GM10248 (cell line): ENCODE measurements around the gene SLIT1.

Experiments
- CTCF ChIA-PET: fragments of 300-600 bp; sonication (Branson Sonifier 250); formaldehyde crosslinking; extraction: SDS; loops from one replicate; lab custom pipeline; 2021; ENCODE audit warnings: antibody characterized with exemption; lab: Yijun Ruan, JAX
- POLR2A ChIA-PET: fragments of 350-650 bp; sonication (Branson Sonifier 250); formaldehyde crosslinking; extraction: SDS; loops from one replicate; lab custom pipeline; 2020; ENCODE audit warnings: antibody characterized with exemption; lab: Yijun Ruan, JAX
- DNase-seq: peaks from one replicate; pipeline ENCODE4 v3.0.0; 2012; ENCODE audit errors: extremely low spot score
- CTCF ChIP-seq: IDR thresholded peaks from 2 replicates; pipeline ENCODE4 v1.5.1; 2012; ENCODE audit warnings: mild to moderate bottlenecking, low read depth; ENCODE audit errors: extremely low read depth, missing control alignments, control extremely low read depth

Gene SLIT1

GRCh38 chr10:97171001-97171400 is 14.8 kb downstream of the SLIT1 start:
- DNase-seq, result no peak
- CTCF ChIA-PET, result interaction anchor here (0.9 to 1.2 kb wide), 2 partner anchors 25 to 134 kb away, joined by 3 read pairs; no protein-coding TSS in a partner anchor

GRCh38 chr10:97169911-97170693 is 15.7 kb downstream of the SLIT1 start:
- ChIA-PET CTCF (interaction anchor here (0.9 to 1.2 kb wide), 2 partner anchors 26 to 133 kb away, joined by 3 read pairs; no protein-coding TSS in a partner anchor), POLR2A (no interaction called here)
- DNase-seq, result no peak
- TF ChIP-seq CTCF, result no peak

More at GRCh38 chr10:97171001-97171400, 14.8 kb downstream of the SLIT1 start:
- TF ChIP-seq CTCF, result no peak
- POLR2A ChIA-PET, result no interaction called here

GRCh38 chr10:97169063-97169462 is 16.7 kb downstream of the SLIT1 start:
- no peak for TF ChIP-seq CTCF
- CTCF ChIA-PET, result no interaction called here
- POLR2A ChIA-PET, result no interaction called here
- DNase-seq, result no peak

- CTCF ChIA-PET, result no interaction called here
- no peak for DNase-seq
- POLR2A ChIA-PET, result no interaction called here
- no peak for TF ChIP-seq CTCF
Measured at GRCh38 chr10:97168645-97169044, 17.1 kb downstream of the SLIT1 start.

GRCh38 chr10:97165499-97165898 is 20.3 kb downstream of the SLIT1 start:
- POLR2A ChIA-PET, result interaction anchor here (0.6 kb wide), 1 partner anchor 1774 kb away, joined by 4 read pairs; no protein-coding TSS in a partner anchor
- DNase-seq, result no peak
- TF ChIP-seq CTCF, result no peak
- CTCF ChIA-PET, result interaction anchor here (1.0 kb wide), 1 partner anchor 10 kb away, joined by 3 read pairs; no protein-coding TSS in a partner anchor

GRCh38 chr10:97163781-97164501 is 21.8 kb downstream of the SLIT1 start:
- ChIA-PET POLR2A (no interaction called here), CTCF (no interaction called here)
- TF ChIP-seq CTCF, result no peak
- no peak for DNase-seq
